HG02678 (cell line): ENCODE data around the gene EME1.

Experiments used
- ATAC-seq: cut with Tn5 transposase; IDR thresholded peaks from one replicate; pipeline ENCODE4 v1.9.1; 2021; ENCODE audit warnings: mild to moderate bottlenecking, moderate library complexity; ENCODE audit not compliant: unreplicated experiment

EME1 gene

GRCh38 chr17:50361561-50362480 is 11.2 kb upstream of the EME1 start:
- no peak for ATAC-seq

GRCh38 chr17:50362661-50363060 is 10.4 kb upstream of the EME1 start:
- no peak for ATAC-seq

- ATAC-seq, result no peak
Measured at GRCh38 chr17:50363217-50364060, 9.6 kb upstream of the EME1 start.

- ATAC-seq, result no peak
Measured at GRCh38 chr17:50364061-50364458, 9.0 kb upstream of the EME1 start.

DNA sequence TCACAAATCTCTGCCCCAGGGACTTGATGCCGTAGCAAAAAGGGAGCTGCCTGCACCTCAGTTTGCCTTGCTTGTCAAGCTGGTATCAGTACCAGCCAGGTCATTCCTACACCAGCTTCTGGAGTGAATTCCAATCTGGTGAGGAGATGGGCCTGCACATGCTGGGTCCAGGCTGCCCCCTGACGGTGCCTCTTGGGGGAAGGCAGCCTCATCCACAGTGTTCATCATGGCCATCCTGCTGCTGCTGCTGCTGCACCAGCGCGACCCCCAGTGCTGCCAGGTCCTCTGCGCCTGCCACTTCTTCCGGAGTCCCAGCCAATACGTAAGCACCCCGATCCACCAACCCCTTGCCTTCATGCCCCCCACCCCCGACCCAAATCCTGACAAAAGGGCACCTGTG is 8.3 kb upstream of the EME1 start:
- ATAC-seq, result no peak

- ATAC-seq, result no peak
Measured at GRCh38 chr17:50365165-50365564, 7.9 kb upstream of the EME1 start.

DNA sequence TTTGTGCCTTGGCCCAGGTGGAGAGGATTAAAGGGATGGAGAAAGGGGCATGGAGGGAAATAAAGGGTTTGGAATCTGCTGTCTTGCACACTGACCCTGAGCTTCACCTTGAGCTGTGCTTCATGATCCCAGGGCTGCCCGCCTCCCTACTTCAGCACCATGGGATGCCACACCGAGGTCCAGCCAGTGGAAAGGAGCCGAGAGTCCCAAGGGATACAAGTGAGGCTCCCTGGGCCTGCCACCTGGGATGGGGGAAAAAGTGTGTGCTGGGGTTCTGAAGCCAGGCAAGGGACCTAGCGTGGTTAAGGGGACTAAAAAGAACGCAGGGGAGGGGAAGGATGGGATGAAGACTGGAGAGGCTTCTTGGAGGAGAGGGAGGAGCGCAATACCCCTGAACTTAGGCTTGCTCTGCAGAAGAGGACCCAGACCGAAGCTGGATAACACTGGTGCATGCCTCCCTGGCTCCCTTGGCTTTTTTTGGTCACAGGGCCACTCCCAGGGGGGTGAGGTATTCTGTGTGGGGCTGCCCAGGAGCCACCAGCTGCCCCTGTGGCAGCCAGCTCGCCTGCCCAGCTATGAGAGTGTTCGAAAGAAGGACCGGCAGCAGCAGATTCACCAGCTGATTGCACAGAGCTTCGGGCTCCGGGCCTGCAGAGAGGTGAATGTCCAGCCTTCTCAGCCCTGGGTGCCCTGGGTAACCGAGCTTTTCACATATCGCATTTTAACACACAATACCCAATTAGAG is 7.2 kb upstream of the EME1 start:
- ATAC-seq, result no peak

DNA sequence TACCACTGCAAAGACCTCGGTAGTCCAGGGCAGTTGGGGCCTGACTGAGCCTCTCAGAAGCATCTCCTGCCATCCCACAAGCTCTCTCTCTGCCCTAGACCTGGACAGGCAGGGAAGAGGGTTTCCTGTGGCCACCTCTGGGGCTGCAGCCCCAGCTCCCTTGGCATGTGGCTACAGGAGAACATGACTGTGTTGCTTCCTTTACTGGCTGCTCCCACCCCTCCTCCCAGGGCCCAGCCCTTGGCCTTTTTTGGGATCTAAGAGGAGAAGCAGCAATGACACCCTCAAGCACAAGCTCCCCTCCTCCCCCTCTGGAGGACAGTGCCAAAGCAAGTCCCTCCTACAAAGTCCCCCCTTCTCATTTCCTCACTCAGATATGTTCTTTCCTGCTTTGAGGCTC is 5.6 kb upstream of the EME1 start:
- no peak for ATAC-seq

GRCh38 chr17:50370052-50370451 is 3.0 kb upstream of the EME1 start:
- ATAC-seq, result no peak

GRCh38 chr17:50371526-50371925 is 1.5 kb upstream of the EME1 start:
- no peak for ATAC-seq

DNA sequence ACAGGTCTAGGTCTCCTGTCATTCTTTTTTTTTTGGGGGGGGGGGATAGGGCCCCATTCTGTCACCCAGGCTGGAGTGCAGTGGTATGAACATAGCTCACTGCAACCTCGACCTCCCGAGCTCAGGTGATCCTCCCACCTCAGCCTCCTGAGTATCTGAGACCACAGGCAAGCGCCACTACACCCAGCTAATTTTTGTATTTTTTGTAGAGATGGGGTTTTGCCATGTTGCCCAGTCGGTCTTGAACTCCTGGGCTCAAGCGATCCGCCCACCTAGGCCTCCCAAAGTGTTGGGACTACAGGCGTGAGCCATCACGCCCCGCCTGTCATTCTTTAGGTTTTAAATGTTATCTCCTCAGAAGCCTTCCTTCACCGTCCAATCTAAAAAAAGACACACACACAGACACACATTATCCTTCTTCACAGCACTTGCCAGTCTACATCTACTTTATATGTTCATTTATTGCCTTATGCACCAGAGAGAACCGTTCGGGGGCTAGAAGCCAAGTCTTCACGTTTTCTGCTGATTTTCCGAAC is 739 bp upstream of the EME1 start:
- ATAC-seq, result no peak

- no peak for ATAC-seq
Measured at GRCh38 chr17:50373705-50374104, 676 bp downstream of the EME1 start.

GRCh38 chr17:50375858-50376538 is 3.0 kb downstream of the EME1 start:
- ATAC-seq, result no peak

DNA sequence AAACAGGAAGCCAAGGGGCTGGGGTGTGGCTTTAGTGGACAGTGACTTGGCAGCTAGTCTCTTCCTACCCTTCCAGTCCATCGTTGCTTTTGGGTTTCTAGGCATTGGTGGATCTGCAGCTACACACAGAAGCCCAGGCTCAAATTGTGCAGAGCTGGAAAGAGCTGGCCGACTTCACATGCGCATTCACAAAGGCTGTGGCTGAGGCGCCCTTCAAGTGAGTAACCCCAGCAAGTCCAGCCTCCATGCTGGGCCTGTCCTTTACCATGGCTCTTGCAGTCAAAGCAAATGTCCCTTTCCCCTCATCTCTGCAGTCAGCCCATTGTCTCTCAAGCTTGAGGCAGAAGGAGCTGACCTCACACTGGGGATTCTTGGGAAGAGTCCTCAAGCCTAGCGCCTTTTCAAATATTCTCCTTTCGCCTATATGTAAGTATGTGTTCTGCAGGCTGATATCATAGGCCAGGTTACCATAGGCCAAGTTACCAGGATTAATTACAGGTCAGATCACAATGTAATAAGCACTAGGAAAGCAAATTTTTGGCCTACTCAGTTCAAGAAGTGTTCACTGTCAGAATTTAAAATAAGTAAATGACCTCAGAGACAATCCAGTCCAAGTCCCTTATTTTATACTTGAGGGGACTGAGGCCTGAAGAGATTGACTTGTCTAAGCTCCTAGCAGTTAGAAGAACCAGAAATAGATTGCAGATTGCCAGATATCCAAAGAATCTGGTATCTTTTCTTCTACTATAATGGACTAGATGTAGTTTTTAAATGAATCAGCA is 6.5 kb downstream of the EME1 start:
- ATAC-seq, result no peak

GRCh38 chr17:50380369-50381259 is 7.6 kb downstream of the EME1 start:
- no peak for ATAC-seq

GRCh38 chr17:50381260-50381815 is 8.3 kb downstream of the EME1 start:
- ATAC-seq, result no peak

DNA sequence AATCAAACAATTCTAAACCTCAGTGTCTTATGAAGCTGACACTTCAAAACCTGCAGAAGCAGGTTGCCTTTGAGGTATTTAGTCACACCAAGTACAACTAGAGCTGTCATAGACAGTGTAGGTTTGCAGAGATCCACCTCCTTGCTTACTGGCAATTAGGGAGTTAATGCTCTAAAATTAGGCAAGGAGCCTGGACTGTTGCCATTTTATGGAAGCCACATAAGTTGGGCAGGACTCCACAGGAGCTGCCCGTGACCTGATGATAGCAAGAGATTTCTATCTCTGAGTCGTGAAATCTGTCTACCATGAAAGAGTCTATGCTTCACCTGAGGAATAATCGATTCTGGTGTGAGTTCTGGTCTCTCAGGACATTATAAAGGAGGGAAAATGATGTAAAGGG is 8.9 kb downstream of the EME1 start:
- no peak for ATAC-seq

DNA sequence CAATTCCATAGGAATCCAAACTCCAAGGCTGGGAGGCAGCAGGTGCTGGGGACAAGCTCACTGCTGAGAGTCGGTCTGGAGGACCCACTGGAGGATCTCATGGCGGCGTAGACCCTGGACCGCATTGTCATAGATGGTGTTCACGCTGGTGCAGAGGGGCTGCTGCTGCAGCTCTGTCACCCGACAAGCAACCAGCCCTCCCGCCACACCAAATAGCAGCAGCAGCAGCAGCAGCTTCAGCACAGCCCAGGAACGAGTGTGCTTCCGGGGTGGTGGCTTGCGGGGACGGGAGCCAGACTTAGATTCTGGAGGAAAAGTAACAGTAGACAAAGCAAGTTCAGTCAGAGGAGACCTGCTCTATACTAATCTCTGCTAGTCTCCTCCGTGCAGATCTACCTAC is 9.9 kb downstream of the EME1 start:
- ATAC-seq, result no peak
